ENCODE results near the gene ZFAND3.

- TF ChIP-seq POLR2AphosphoS5 (IDR thresholded peaks at IDR 0.05) (no peak), CTCF (IDR thresholded peaks at IDR 0.05) (no peak), POLR2A (IDR thresholded peaks at IDR 0.05; ENCODE audit: low read depth) (no peak), EP300 (IDR thresholded peaks at IDR 0.05) (no peak)
Measured at GRCh38 chr6:37799263-37799644, 20.3 kb upstream of the ZFAND3 start.
